Neural progenitor cell (in vitro differentiated cells): ENCODE results near the gene CCNC.

ENCODE experiments used
- CTCF ChIP-seq: fragments of 200-600 bp; sonication (generic); IDR thresholded peaks from 2 replicates; pipeline ENCODE4 v1.5.1; 2017; ENCODE audit warnings: antibody characterized with exemption, mild to moderate bottlenecking
- EZH2 ChIP-seq: fragments of 200-600 bp; sonication (generic); IDR thresholded peaks from 2 replicates; pipeline ENCODE4 v1.6.1; 2017; ENCODE audit warnings: antibody characterized with exemption, mild to moderate bottlenecking, moderate library complexity
- EZH2phosphoT487 ChIP-seq: fragments of 200-600 bp; sonication (generic); IDR thresholded peaks from 2 replicates; pipeline ENCODE4 v1.6.1; 2017; ENCODE audit warnings: antibody characterized with exemption

- TF ChIP-seq CTCF (no peak), EZH2 (no peak), EZH2phosphoT487 (no peak)
Measured at GRCh38 chr6:99605911-99606655, 37.6 kb upstream of the CCNC start.
